HepG2 (cell line): ENCODE data around the gene RBM45. TPM values are rescaled to one million over a fixed set of nuclear protein-coding genes. Genes with fewer than 3 reads are reported as not detected.
"Not testable (repeated sequence)": the region's sequence is repeated elsewhere in the genome, so short reads cannot be mapped to it uniquely, and the experiment has no call there.

Experiments used
- ATAC-seq: fragments of 200-7000 bp; cut with Tn5 transposase; 3 replicates; pipeline ENCODE4 v1.9.1; 2020; ENCODE audit warnings: mild to moderate bottlenecking, moderate library complexity
- BruUV-seq: library from RNA; stranded (reverse); fragments of 400-500 nt; replicated peaks from 2 replicates; lab custom pipeline; 2021; lab: Mats Ljungman, UMichigan
- CTCF ChIA-PET: fragments of 300-600 bp; formaldehyde crosslinking; extraction: SDS; loops from one replicate; lab custom pipeline; 2021; ENCODE audit warnings: low total read pairs, inconsistent platforms, low intra/inter-chr PET ratio; lab: Yijun Ruan, JAX
- POLR2A ChIA-PET: fragments of 350-600 bp; sonication (Branson Sonifier 250); formaldehyde crosslinking; loops from one replicate; lab custom pipeline; 2020; ENCODE audit warnings: antibody characterized with exemption, inconsistent platforms; lab: Yijun Ruan, JAX
- DNase-seq: peaks from one replicate; pipeline ENCODE4 v3.0.0-alpha.2; 2015; ENCODE audit warnings: low spot score
- FAIRE-seq: peaks from 3 replicates; lab custom pipeline; 2011; peaks lifted over from hg19 to GRCh38; lab: Jason Lieb, UNC
- H2AFZ ChIP-seq: one replicate; pipeline ENCODE4 v1.6.1; 2011; ENCODE audit warnings: low read length, inconsistent platforms
- H3K27ac ChIP-seq: fragments of 300-600 bp; 3 replicates; pipeline ENCODE4 v1.8.0; 2011; ENCODE audit warnings: mixed run types, mild to moderate bottlenecking, mixed read lengths, low read length, inconsistent platforms; ENCODE audit not compliant: insufficient read depth; ENCODE audit errors: extremely low read length
- H3K27me3 ChIP-seq, 2 experiments: fragments of 200-600 bp in 1 of 2; 2 replicates in 1 of 2; 3 replicates in 1 of 2; pipeline versions ENCODE4 v1.6.0 to v1.8.0; 2011; ENCODE audit warnings: low read length in 2 of 2, mild to moderate bottlenecking in 2 of 2, moderate library complexity in 2 of 2, inconsistent platforms in 1 of 2; ENCODE audit not compliant: insufficient read depth in 2 of 2, control insufficient read depth in 1 of 2
- H3K36me3 ChIP-seq, 2 experiments: fragments of 200-600 bp in 1 of 2; replicated peaks in 1 of 2; 2 replicates in 1 of 2; 3 replicates in 1 of 2; pipeline versions ENCODE4 v1.5.1 to v1.8.0; 2011; ENCODE audit warnings: low read length in 2 of 2, inconsistent platforms in 1 of 2; ENCODE audit not compliant: insufficient read depth in 2 of 2, control insufficient read depth in 1 of 2
- H3K4me1 ChIP-seq: 2 replicates; pipeline ENCODE4 v1.5.1; 2012; ENCODE audit warnings: low read length, inconsistent platforms; ENCODE audit not compliant: insufficient read depth
- H3K4me2 ChIP-seq: 2 replicates; pipeline ENCODE4 v1.6.0; 2011; ENCODE audit warnings: low read depth, low read length, inconsistent platforms
- H3K4me3 ChIP-seq, 3 experiments: fragments of 200-600 bp in 1 of 3; sonication (generic), shearing (Covaris generic) in 1 of 3; replicated peaks in 1 of 3; 2 replicates each; pipeline ENCODE4 v1.5.1; 2011 to 2016; ENCODE audit warnings: low read length in 3 of 3, inconsistent platforms in 2 of 3, low read depth in 2 of 3, mild to moderate bottlenecking in 2 of 3, control low read depth in 1 of 3, mixed read lengths in 1 of 3; ENCODE audit not compliant: insufficient read depth in 1 of 3
- H3K79me2 ChIP-seq: one replicate; pipeline ENCODE4 v1.6.1; 2011; ENCODE audit warnings: low read length, inconsistent platforms; ENCODE audit not compliant: insufficient read depth
- H3K9ac ChIP-seq: 2 replicates; pipeline ENCODE4 v1.6.0; 2011; ENCODE audit warnings: mild to moderate bottlenecking, low read depth, low read length, inconsistent platforms; ENCODE audit not compliant: insufficient read depth
- H3K9me3 ChIP-seq: 2 replicates; pipeline ENCODE4 v1.5.1; 2012; ENCODE audit warnings: mild to moderate bottlenecking, low read length
- H4K20me1 ChIP-seq: 2 replicates; pipeline ENCODE4 v1.6.0; 2011; ENCODE audit warnings: inconsistent platforms, mild to moderate bottlenecking, low read length, moderate library complexity; ENCODE audit not compliant: insufficient read depth
- ATF6 ChIP-seq: sonication (generic); formaldehyde crosslinking; conservative IDR thresholded peaks from 2 replicates; pipeline ENCODE4 v1.4.0; 2020; ENCODE audit warnings: missing genetic modification reagents
- BCL6 ChIP-seq: IDR thresholded peaks from 2 replicates; pipeline ENCODE4 v1.6.1; 2016; ENCODE audit warnings: missing genetic modification reagents, missing compliant biosample characterization
- ETV6 ChIP-seq: sonication (generic); formaldehyde crosslinking; conservative IDR thresholded peaks from 2 replicates; pipeline ENCODE4 v1.4.0; 2020; ENCODE audit warnings: missing genetic modification reagents
- HNRNPUL1 ChIP-seq: fragments of 200-400 bp; formaldehyde crosslinking; IDR thresholded peaks from 2 replicates; pipeline ENCODE4 v1.6.1; 2017; ENCODE audit warnings: low read depth, mild to moderate bottlenecking, low read length, moderate library complexity
- ISL2 ChIP-seq: sonication (generic); formaldehyde crosslinking; IDR thresholded peaks from 2 replicates; pipeline ENCODE4 v1.5.0; 2020; ENCODE audit warnings: missing genetic modification reagents
- NFRKB ChIP-seq: fragments of 450-650 bp; IDR thresholded peaks from 2 replicates; pipeline ENCODE4 v1.6.1; 2017
- SP2 ChIP-seq: sonication (generic); formaldehyde crosslinking; IDR thresholded peaks from 2 replicates; pipeline ENCODE4 v1.5.1; 2020; ENCODE audit warnings: mild to moderate bottlenecking, missing genetic modification reagents
- ZNF367 ChIP-seq: sonication (generic); formaldehyde crosslinking; IDR thresholded peaks from 2 replicates; pipeline ENCODE4 v1.4.0; 2020; ENCODE audit warnings: missing genetic modification reagents, borderline replicate concordance
- WGBS: methylation state at CpG from one replicate; pipeline ENCODE4 v1.1.6; 2017; ENCODE audit warnings: low lambda C conversion rate; 5-methylcytosine and 5-hydroxymethylcytosine counted together
- in situ Hi-C: cut with HindIII; loops from 2 replicates; pipeline ENCODE4 v1.10.0; 2017; ENCODE audit warnings: low pct_unique_long_range_greater_than_20kb; ENCODE audit not compliant: extremely low pct_ligation_motif_present
- intact Hi-C: fragments of 100-400 bp; cut with micrococcal nuclease; formaldehyde crosslinking; loops from one replicate; pipeline ENCODE4 v1.10.0; 2022; ENCODE audit not compliant: unreplicated experiment
- polyA plus RNA-seq, 8 experiments: library from polyadenylated mRNA; depleted of rRNA in 3 of 8; stranded (reverse) in 7 of 8; unstranded in 1 of 8; fragments of >200 nt; fragmentation: Illumina TruSeq in 4 of 8; extraction: Trizol in 4 of 8; gene quantifications; 2 replicates each; pipeline versions ENCODE4 v1.2.1 to v1.2.3, GENCODE V29; 2011 to 2016; ENCODE audit warnings: low read depth in 4 of 8, missing spikeins in 1 of 8, mixed read lengths in 1 of 8; ENCODE audit not compliant: insufficient read depth in 1 of 8
- total RNA-seq, 5 experiments: library from RNA; depleted of rRNA; stranded (reverse); fragments of >200 nt; fragmentation: Illumina TruSeq; extraction: Trizol; gene quantifications; 2 replicates each; pipeline ENCODE4 v1.2.3, GENCODE V29; 2016; ENCODE audit warnings: low read depth in 1 of 5
- TF ChIP-seq, protein P1 (sequence below): sonication (generic); formaldehyde crosslinking; IDR thresholded peaks from 2 replicates; pipeline ENCODE4 v1.8.1; 2022; ENCODE audit warnings: low read depth, mild to moderate bottlenecking, missing genetic modification reagents

The RBM45 gene
- total and polyA plus RNA-seq, 2 of the 13 experiments (the other 11 are each of a cell fraction or from before 2014, with no cell fraction given): 5.7 to 25.2 TPM

GRCh38 chr2:178153878-178154277, 41.6 kb downstream of the RBM45 start:
- FAIRE-seq, CTCF ChIA-PET, POLR2A ChIA-PET: not testable (repeated sequence)

DNA sequence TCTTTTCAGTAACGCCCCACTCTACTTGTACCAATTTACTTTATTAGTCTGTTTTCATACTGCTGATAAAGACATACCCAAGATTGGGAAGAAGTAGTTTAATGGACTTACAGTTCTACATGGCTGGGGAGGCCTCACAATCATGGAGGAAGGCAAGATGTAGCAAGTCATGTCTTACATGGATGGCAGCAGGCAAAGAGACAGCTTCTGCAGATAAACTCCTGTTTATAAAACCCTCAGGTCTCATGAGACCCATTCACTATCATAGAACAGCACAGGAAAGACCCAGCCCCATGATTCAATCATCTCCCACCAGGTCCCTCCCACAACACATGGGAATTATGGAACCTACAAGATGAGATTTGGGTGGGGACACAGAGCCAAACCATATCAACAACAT, 43.3 kb downstream of the RBM45 start:
- ATAC-seq (no peak), DNase-seq (no peak), FAIRE-seq (no peak)
- H3K4me2 ChIP-seq: no peak overlapping the region
- no peaks in the 10 kb centered on the region for H3K36me3 ChIP-seq
- no peak overlapping the region for H3K4me3 ChIP-seq
- intact Hi-C loops: no loop called here
- no peak overlapping the region for H3K27ac ChIP-seq
- 68% methylated on average over 1 of the region's 1 CpG for WGBS
- no peak overlapping the region for H3K9ac ChIP-seq
- in situ Hi-C loops: no loop called here
- no peaks in the 10 kb centered on the region for H3K27me3 ChIP-seq
- POLR2A ChIA-PET: no interaction called here
- H2AFZ ChIP-seq: no peak overlapping the region
- TF ChIP-seq NFRKB (no peak), ISL2 (CRISPR knock-in tag) (no peak), SP2 (CRISPR knock-in tag) (no peak), ETV6 (CRISPR knock-in tag) (no peak), ZNF367 (CRISPR knock-in tag) (no peak), HNRNPUL1 (no peak), ATF6 (CRISPR knock-in tag) (no peak), BCL6 (CRISPR knock-in tag) (no peak)
- TF ChIP-seq, protein P1, sequence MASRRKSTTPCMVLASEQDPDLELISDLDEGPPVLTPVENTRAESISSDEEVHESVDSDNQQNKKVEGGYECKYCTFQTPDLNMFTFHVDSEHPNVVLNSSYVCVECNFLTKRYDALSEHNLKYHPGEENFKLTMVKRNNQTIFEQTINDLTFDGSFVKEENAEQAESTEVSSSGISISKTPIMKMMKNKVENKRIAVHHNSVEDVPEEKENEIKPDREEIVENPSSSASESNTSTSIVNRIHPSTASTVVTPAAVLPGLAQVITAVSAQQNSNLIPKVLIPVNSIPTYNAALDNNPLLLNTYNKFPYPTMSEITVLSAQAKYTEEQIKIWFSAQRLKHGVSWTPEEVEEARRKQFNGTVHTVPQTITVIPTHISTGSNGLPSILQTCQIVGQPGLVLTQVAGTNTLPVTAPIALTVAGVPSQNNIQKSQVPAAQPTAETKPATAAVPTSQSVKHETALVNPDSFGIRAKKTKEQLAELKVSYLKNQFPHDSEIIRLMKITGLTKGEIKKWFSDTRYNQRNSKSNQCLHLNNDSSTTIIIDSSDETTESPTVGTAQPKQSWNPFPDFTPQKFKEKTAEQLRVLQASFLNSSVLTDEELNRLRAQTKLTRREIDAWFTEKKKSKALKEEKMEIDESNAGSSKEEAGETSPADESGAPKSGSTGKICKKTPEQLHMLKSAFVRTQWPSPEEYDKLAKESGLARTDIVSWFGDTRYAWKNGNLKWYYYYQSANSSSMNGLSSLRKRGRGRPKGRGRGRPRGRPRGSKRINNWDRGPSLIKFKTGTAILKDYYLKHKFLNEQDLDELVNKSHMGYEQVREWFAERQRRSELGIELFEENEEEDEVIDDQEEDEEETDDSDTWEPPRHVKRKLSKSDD (CRISPR knock-in tag): no peak
- CTCF ChIA-PET: no interaction called here
- H3K4me1 ChIP-seq: peaks cover 13% of the 10 kb centered on the region
- no TSS peak for BruUV-seq
- H3K79me2 ChIP-seq: no peaks in the 10 kb centered on the region
- peaks cover 5% of the 10 kb centered on the region; the same call in 1 of the 2 replicates for H3K9me3 ChIP-seq
- no peaks in the 10 kb centered on the region for H4K20me1 ChIP-seq

More at GRCh38 chr2:178153878-178154277, 41.6 kb downstream of the RBM45 start:
- BruUV-seq, H3K79me2 ChIP-seq, H3K9ac ChIP-seq, in situ Hi-C loops, H3K9me3 ChIP-seq, DNase-seq, H3K27me3 ChIP-seq, H3K36me3 ChIP-seq, H3K4me3 ChIP-seq, ATAC-seq, H3K27ac ChIP-seq, H3K4me2 ChIP-seq, intact Hi-C loops, H4K20me1 ChIP-seq, H2AFZ ChIP-seq: not testable (repeated sequence)
- H3K4me1 ChIP-seq: peaks cover 13% of the 10 kb centered on the region
- 24% methylated on average over 1 of the region's 1 CpG for WGBS
